GM12873 (cell line): ENCODE measurements around the gene PGAP1.

ENCODE experiments used
- TF ChIP-seq, protein P1 (sequence below): IDR thresholded peaks from 2 replicates; pipeline ENCODE4 v1.5.1; 2012; ENCODE audit warnings: low read depth, mild to moderate bottlenecking, moderate library complexity, low read length, control low read depth; ENCODE audit not compliant: insufficient read depth; ENCODE audit errors: missing control alignments

The PGAP1 gene

DNA sequence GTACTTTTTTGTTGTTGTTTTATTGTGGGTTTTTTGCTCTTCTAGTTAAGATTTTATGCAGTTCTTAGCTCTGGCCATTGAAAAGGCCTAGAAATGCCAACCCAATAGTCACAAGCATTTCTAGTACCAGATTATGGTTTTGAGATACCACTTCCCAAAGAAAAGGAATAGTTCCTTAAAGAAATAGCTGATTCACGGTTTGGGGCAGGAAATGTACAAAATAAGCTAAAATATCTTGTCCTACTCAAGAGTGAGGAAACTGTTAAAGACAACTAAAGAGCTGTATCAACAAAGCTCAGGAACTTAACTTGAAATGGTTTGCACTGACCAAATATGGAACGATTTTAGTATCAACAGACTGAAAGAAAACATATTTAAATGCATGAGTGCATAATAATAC lies 35.4 kb downstream of the PGAP1 start:
- TF ChIP-seq, protein P1, sequence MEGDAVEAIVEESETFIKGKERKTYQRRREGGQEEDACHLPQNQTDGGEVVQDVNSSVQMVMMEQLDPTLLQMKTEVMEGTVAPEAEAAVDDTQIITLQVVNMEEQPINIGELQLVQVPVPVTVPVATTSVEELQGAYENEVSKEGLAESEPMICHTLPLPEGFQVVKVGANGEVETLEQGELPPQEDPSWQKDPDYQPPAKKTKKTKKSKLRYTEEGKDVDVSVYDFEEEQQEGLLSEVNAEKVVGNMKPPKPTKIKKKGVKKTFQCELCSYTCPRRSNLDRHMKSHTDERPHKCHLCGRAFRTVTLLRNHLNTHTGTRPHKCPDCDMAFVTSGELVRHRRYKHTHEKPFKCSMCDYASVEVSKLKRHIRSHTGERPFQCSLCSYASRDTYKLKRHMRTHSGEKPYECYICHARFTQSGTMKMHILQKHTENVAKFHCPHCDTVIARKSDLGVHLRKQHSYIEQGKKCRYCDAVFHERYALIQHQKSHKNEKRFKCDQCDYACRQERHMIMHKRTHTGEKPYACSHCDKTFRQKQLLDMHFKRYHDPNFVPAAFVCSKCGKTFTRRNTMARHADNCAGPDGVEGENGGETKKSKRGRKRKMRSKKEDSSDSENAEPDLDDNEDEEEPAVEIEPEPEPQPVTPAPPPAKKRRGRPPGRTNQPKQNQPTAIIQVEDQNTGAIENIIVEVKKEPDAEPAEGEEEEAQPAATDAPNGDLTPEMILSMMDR = no peak

DNA sequence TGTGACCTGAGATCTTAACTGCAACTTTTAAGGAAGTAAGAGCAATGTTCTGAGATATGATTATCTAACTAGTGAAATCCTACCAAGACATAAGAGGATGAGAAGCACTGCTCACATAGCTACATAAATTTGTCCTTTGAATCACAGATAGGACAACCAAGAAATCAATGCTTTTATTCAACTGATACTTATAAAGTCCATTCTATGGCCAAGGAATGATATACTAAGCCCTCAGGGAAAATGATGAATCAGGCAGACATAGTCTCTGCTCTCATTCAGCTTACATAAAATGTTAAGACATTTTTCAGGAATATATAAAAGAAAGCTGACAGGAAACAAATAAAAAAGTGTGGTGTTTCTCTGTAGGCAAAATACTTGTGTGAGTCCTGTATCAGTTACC lies 39.1 kb downstream of the PGAP1 start:
- TF ChIP-seq, protein P1 = no peak

DNA sequence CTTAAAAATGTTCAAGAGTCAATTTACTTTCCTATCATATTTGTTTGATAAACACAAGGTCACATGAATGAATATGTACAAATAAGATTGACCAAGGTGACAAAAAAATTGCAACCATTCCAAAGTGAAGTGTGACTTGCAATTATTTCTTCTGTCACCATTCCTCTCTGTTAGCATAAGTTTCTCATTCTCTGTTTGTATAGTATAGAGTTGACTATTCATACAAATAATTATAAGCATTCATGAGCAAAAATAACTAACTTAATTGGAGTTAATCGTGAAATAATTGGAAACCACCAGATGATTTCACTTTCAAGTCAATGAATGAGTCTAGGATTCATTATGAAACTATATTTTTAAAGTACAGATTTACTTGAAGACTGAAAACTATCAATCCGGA lies 42.1 kb downstream of the PGAP1 start:
- TF ChIP-seq, protein P1 = no peak

DNA sequence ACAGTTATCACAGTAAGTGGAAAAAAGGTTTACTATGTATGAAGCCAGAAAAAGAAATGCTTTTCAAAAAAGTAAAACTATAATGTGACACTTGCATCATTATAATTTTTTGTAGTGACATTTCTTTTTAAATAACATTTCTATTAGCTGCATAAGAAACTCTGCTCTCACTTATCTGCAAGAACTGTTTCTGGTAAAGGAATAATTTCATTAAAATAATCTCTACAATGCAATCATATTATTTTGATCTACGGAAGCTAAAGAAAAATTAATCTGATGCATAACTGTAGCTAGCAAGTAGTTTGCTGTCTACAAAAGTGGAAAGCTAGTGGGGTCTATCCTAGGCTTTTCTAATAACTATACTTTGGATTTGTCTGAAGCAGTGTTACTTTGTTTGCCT lies 50.1 kb downstream of the PGAP1 start:
- TF ChIP-seq, protein P1 = no peak

DNA sequence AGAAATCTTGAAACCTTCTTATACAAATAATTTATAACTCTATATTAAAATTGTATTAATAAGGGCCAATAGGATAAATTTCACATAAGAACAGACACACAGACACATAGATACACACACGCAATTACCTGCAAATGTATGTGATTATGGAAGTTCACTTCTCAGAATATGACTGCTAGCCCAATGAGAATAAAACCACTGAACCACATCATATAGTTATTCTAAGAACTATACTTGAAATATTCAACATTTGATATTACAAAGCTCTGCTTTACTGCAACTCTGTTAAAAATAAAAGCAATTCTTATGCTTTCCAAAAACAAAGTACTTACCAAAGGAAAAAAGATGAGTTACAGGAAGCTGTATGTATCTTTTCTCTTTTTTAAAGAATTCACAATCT lies 51.1 kb downstream of the PGAP1 start:
- TF ChIP-seq, protein P1 = no peak

DNA sequence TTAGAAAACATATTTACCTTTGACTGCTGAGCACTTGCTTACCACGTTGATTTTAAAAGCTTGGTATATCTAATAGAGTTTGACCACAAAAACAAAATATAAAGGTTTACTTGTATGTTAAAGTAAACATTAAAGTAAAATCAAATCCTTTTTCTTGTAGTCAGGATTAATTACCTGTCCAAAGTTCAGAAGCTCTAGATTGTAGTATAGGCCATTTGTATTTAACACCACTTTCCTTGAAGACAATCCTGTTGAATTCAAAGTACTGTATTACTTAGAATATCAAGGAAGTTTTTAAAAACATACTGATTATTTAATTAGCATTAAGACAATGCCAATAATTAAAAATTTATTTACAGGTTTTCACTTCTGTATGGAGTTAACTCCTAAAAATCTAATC lies 53.0 kb downstream of the PGAP1 start:
- TF ChIP-seq, protein P1 = no peak

DNA sequence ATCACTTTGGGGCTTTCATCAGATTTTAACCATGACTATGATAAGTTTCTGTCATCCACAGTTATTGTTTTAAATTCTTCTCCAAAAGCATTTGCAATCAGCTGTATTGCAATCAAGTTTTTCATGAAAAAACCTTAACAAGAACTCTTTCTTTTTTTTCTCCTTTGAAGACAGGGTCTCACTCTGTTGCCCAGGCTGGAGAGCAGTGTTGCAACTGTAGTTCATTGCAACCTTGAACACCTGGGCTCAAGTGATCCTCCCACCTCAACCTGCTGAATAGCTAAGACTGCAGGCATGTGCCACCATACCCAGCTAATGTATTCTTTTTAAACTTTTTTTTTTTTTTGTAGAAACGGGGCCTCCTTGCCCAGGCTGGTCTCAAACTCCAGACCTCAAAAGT lies 71.9 kb downstream of the PGAP1 start:
- TF ChIP-seq, protein P1 = no peak
